Measurements from ENCODE around the gene TEAD4.

Gene TEAD4

DNA sequence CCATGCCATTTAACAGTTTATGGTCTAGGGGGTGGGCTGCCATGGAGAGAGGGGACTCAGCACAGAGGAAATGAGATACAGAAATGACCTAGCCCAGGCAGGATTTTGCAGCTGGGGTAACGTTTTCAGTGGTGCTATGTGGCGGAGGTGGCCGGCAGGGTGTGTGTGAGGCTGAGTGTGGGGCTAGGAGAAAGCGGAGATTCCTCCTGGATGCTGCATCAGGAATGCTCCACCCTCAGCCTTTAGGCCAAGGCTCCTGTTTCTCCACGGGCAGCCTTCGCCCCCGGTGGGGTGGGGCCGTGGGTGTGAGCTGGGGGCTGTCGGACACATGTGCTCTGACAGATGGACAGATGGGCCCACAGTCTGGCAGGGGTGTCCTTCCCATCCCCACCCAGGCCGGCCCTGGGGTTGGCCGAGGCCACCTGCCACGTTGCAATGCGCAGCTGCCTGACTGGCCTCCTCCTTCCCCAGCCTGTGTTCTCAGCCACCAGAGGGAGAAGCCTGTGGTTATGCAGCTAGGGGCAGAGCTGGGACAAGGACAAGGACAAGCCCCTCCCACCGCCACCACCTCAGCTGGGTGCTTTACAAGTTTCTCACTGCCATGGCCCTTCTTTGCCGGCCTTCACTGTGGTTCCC, 44.3 kb downstream of the TEAD4 start:
- no peak for DNase-seq

DNA sequence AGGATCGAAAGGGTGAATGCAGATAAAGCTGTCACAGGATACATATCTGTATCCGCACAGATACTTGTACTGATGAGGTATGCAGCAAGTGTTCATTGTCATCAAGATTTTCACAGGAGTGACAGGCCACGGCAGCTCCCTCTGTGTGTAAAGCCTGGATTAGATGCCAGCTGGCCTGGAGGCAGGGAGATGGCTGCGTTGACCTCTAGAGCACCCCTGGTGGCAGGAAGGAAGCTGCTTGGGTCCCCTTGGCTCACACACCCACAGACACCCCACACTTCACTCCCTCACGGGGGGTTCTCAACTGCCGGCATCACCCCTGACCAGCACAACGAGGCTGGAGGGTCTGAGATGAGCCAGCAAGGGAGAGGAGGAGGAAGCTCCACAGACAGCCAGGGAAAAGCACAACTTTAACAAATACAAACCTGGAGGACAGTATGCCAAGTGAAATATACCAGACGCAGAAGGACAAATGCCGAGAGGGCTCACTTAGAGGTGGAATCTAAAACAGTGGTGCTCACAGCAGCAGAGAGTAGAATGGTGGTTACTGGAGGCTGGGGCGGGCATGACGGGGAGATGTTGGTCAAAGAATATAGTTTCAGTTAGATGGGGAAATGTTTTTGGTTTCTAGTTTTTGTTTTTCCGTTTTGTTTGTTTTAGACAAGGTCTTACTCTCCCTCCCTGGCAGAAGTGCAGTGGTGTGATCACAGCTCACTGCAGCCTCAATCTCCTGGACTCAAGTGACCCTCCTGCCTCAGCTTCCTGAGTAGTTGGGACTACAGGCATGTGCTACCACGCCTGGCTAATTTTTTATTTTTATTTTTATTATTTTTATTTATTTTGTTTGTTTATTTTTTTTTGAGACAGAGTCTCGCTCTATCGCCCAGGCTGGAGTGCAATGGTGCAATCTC, 45.7 kb downstream of the TEAD4 start:
- no peak for DNase-seq

DNA sequence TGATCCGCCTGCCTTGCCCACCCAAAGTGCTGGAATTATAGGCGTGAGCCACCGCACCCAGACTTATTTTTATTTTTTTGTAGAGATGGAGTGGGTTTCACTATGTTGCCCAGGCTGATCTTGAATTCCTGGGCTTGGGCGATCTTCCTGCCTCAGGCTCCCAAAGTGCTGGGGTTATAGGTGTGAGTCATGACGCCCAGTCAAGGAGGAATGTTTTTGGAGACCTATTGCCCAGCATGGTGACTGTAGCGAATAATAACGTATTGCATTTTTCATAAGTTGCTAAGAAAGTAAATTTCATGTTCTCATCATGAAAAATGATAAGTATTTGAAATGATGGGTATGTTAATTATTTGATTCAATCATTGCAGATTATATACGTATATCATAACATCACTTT, 46.5 kb downstream of the TEAD4 start:
- DNase-seq, result no peak

DNA sequence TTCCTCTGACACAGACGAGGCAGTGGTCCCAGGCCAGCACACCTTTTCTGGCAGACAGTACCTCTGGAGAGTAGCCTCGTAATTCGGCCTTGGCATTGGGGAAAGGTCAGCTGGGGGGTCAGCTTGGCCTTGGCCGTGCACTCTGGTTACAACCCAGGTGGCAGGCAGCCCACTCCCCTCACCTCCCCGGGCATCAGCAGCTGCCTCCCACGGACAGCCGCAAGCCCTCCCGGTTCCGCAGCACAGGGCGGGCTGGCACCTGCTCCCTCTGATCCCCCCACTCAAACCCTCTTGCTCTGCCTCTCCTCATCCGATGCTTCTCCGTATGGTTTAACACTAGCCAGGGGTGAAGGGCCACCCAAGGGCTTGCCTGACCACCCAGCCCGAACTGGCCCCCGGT, 50.6 kb downstream of the TEAD4 start:
- DNase-seq, result no peak

DNA sequence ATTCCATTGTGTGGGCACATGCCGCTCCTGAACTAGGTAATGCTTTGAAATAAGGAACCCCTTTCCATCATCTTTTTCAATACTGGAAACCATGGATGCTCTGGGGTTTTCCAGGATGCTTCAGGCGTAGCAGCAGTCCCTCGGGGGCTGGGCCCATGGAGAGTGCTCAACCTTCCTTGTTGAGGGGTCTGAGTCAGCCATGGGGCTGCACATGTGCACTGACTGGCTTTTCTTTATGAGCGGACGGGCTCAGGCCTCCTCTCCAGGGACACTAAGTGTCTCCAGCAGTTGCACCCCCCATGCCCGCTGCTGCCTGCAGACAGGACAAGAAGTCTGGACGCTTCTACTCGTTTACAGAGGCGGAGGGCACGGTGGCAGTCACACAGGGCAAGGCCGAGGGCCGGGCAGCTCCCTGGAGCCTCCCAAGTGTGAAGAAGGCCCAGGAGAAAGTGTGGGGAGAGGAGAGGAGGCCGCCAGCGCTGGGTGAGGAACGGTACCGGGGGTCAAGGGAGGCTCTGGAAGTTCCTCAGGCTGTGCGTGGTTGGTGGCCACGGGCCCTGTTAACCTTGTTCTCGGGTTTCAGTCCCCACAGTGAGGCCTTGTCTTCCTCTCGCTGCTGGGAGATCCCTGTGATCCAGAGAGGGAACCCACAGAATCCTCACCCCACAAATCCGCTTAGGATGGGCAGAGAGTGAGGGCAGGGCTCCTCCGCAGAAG, 51.2 kb downstream of the TEAD4 start:
- DNase-seq, result no peak

DNA sequence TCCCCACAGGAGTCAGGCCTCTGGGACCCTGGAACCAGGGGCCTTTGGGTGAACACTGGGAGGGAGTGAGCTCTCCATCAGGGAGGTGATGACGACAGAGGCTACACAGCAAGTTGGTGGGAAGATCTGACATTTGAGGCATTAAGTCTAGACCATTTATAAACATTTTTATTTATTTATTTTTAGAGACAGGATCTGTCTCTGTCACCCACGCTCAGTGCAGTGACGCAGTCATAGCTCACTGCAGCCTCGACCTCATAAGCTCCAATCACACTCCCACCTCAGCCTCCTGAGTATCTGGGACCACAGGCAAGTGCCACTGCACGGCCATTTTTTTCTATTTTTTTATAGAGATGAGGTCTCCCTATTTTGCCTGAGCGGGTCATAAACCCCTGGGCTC, 53.6 kb downstream of the TEAD4 start:
- no peak for DNase-seq

DNA sequence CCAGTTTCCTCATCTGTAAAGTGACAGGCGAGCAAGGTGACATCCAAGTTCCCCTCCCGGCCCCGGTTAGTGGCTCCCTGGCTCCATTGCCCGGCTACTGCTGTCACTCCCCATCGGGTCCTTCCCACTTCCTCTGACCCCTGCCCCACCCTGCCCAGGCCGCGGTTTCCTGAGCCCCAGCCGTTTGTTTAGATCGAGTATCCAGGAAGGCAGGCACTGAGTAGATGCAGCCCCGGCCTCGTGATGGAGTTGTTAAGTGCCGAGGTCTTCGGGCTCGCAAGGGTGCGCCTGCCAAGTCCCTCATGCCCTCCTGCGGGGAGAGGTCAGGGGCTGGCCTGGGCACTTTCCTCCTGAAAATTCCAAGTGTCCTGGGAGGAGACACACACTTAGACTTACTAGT, 55.4 kb downstream of the TEAD4 start:
- no peak for DNase-seq

DNA sequence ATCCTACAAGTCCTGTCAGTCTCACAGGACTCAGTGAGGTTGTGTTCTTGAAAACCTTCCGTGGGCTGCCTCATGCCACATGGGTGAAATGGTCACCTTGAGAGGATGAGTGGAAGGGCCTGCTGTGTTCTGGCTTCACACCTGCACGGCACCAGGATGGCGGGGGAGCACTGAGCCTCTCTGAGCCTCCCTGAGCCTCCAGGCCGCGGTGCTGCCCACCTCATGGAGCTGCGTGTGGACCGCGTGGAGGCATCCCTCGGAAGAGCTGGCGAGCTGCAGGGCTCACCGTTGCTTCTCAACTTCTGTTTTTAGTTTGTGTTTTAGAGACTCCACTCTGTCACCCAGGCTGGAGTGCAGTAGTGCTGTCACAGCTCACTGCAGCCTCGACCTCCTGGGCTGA, 56.2 kb downstream of the TEAD4 start:
- DNase-seq, result no peak

DNA sequence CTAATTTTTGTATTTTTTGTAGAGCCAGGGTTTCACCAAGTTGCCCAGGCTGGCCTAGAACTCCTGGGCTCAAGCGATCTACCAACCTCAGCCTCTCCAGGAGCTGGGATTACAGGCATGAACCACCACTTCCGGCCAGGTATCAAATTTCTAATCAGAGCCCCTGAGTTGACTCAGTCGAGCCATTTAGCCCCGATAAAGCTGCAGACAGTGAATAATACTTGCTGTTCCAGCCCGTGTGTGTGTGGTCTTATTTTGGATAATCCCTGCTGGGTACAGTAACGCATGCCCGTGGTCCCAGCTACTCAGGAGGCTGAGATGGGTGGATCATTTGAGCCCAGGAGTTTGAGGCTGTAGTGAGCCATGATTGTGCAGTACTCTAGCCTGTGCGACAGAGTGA, 57.0 kb downstream of the TEAD4 start:
- no peak for DNase-seq

DNA sequence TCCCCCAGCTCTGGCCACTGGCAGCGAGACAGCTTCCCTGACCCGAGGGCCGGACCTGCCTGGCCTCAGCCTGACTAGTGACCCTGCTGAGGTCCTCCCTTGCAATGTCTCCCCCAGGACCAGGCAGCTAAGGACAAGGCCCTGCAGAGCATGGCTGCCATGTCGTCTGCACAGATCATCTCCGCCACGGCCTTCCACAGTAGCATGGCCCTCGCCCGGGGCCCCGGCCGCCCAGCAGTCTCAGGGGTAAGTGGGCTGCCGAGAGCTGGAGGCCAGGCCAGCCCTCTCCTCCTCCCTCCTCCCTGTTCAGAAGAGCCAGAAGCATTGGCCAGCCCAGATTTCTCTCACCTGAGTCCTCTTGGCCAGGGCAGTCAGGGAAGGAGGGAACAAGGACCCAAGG, 58.1 kb downstream of the TEAD4 start:
- DNase-seq, result no peak

DNA sequence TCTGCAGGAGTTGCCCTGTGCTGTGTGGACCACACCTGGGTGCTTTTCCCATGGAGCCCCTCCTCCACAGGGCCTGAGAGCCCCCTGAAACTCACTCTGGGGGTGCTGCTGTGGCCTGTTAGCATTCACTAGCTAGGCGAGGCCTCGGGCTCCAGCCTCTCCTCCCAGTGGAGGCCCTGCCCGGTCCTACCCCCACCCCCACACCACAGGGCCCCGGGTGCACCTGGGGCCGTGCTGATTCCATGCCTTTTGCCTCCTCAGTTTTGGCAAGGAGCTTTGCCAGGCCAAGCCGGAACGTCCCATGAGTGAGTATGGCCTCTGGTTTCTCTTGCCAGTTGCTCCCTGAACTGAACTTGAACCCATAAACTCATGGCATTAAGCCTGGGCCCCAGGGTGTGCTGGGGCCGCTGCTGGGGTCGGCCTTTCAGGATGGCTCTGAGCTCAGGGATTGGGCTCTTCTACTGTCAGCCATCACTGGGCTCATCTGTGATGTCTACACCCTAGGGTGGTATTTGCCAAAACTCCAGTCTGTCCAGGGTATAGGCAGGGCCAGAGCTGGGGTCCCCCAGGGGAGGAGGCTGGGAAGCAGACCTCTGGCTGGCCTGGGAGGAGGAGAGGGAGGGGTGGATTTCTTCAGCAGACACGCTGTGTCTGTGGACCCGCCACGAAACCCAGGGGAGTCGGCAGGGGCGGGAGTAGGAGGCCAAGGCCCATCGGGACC, 59.2 kb downstream of the TEAD4 start:
- DNase-seq, result no peak

DNA sequence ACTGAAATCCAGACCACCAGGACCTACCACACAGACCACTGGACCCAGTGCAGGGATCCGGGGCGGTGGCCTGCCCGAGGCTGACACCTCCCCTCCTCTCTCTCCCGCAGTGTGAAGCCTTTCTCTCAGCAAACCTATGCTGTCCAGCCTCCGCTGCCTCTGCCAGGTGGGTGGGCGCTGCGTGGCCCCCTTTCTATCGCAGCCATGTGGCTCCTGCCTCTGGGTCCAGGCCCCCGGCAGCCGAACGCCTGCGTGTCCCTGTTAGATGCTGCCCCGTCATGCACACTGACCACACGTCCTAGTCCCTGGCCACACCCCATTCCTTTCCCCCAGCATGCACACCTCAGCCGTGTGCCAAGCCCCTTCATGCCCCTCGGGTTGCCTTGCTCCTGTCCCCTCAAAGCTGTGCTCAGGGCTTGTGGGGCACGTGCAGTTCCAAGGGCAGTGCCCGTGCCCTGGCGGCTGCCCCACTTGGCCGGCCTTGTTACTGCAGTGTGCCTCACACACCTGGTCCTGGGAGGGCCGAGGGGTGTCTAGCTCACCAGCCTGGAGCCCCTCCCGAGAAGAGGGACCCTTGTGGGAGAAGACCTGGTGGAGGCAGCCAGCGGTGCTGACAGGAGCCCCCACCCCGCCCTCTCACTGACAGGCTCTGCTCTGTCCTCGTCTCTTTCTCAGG, 59.9 kb downstream of the TEAD4 start:
- no peak for DNase-seq

DNA sequence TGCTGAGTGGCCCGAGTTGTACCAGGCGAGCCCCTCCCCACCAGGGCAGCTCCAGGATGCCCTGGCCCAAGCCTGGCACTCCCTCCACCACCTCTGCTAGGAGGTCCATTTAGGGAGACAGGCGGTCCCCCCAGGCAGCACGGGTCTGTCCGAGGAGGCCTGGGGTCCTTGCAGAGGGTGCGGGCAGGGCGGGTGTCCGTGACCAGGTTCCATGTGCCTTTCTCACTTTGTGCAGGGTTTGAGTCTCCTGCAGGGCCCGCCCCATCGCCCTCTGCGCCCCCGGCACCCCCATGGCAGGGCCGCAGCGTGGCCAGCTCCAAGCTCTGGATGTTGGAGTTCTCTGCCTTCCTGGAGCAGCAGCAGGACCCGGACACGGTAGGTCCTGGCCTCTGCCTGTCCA, 61.2 kb downstream of the TEAD4 start:
- no peak for DNase-seq

DNA sequence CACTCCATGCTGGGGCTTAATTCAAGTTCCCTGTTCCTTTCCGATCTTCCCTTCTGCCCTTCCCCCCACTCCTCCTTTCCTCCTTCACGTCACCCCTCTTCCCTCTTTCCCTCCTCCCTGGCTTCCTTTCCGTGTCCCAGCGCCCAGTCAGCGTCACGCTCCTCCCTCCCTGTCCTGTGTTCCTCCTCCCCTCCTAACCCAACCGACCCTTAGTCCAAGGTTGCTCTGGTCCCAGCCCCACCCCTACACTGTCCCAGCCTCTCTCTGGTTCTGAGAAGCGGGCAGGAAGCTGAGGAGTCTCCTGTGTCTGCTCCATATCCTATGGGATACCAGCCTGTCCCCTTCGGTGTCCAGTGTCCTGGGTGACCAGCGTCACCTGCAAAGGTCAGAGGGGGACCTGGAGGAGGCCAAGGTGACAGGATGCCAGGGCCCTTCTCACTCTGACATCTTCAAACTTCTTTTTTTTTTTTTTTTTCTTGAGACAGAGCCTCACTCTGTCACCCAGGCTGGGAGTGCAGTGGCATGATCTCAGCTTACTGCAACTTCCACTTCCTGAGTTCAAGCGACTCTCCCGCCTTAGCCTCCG, 61.7 kb downstream of the TEAD4 start:
- no peak for DNase-seq

DNA sequence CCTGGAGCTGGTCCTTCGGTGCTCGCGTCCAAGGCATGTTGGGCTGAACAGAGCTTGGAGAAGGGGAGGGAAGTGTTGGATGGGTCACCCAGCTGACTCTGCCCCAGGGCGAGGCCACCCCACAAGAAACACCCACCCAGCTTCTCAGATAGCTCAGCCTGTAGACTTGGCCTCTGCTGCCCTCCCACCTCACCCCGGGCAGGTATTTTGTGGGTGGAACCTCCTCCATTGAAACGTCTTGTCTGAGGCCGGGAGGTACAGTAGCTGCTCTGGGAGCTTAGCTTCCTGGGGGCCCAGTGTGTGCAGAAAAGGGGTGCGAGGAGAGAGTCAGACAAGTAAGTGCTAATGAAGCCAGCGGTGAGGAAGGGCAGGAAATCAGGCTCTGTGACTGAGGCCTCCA, 63.2 kb downstream of the TEAD4 start:
- DNase-seq, result no peak

DNA sequence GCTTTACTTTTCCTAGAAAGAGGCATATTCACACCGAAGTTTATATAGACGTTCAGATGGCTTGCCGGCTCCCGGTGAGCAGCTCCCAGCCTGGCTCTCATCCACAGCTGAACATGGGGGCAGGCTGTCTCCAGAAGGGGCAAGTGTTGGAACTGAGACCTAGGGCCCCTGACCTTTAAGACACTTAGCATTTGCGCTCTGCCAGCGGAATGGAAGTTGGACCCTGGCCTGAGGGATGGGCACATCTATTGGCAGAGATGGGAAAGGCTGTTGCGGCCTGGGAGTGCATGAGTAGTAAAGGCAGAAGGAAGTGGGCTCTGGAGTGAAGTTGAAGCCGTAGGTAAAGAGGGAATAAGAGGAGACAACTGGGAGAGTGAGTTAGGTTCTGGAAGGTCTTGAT, 63.8 kb downstream of the TEAD4 start:
- no peak for DNase-seq

DNA sequence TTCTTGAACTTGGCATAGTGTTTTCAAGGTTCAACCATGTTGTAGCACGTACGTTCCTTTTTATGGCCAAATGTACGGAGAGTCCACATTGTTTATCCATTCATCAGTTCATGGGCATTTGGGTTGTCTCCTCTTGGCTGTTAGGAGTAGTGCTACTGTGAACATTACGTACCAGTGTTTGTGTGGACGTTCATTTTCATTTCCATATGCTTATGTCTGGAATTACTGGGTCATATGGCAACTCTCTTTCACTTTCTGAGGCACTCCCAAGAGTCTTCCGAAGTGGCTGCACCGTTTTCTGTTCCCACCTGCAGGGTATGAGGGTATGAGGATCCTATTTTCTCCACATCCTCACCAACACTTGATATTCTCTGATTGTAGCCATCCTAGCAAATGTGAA, 68.9 kb downstream of the TEAD4 start:
- DNase-seq, result no peak

DNA sequence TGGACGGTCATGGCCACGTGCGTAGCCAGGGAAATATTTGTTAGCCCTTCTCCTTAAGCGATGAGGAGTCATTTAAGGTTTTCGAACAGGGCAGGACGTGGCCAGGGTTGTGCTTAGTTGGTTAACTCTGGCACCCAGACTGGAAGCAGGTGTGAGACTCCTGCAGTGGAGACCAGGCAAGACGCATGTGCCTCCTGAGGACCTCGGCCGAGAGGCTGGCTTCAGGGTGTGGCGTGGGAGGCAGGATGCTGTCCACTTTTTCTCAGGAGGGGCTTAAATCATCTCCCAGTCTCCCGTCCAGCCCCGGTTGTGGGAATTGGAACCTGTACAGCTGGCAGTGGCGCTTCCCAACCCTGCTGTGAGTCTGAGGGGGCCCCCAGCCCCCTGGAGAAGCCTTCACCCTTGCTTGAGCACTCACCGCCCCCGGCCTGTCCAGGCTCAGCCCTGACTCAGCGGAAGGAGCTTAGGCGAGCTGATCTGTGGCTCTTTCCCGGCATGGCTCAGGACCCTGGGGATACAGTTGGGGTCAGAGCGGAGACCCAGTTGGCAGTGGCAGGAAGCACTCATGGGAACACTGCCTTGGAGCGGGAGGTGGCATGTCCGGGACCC, 71.7 kb downstream of the TEAD4 start:
- no peak for DNase-seq

DNA sequence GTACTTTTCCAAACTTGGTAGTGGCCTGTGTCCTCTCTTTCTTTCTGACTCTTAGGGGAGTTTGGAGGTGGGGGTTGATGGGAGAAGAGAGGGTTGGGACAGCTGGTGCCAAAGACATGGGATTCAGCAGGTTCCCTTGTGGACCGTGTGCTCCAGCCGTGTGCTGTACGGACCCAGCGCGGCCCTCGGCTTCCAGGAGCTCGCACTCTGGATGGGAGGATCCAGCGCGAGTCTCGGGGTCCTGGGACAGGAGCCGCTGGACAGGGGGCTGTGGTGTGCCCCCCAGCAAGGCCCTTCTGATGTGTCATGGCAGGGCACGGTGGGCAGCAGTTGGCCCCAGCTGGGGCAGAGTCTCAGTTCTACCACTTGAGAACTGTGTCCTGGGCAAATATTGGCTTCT, 73.0 kb downstream of the TEAD4 start:
- DNase-seq, result no peak

DNA sequence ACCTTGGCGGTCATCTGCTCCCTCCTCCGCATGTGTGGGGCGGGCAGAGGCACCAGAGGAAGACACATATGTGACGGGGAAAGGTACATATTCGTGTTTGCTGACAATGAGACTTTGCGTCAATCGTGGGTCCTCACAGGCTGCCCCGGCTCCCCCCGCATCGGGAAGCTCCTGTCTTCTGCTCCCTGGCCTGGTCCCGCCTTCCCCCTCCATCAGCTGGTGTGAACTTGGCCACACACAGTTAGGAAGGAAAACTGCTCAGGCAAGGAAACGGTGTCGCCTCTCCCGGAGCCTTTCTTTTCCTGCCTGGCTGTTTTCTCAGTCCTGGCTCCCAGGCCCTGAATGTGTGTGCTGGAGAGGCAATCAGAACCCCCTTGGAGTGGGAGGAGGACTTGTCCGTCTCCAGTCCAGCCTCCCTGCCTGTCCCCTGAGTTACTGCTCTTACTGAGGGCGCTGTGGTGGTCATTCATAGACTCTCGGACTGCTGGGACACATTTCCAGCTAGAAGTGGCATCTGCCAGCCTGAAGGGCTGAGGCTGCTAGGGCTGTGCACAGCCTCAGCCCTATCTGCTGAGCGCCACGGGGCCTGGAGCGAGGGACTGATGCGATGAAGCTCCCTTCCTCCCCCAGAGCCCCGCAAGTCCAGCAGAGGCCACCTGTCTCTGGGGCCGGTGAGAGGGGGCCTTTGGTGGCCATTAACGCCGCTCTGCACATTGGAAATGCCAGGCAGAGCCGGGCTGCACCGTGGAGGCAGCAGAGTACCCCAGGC, 73.8 kb downstream of the TEAD4 start:
- no peak for DNase-seq

DNA sequence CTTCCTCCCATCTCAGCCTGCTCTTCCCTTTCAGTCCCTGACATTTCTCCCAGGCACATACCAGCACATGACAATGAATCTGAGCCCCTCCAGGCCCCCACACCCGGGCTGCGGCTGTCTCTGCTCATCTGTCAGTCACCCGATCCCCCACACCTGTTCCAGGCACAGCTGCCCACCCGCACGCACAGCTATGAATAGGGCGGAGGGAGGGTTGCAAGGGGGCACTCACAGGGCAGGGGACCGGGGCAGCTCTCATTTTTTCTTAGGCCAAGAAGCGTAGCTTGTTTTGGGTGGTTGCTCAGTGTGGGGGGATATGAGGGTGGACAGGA, 74.3 kb downstream of the TEAD4 start:
- no peak for DNase-seq
